ENCODE data around the gene TTC6.

- TF ChIP-seq, protein P1, sequence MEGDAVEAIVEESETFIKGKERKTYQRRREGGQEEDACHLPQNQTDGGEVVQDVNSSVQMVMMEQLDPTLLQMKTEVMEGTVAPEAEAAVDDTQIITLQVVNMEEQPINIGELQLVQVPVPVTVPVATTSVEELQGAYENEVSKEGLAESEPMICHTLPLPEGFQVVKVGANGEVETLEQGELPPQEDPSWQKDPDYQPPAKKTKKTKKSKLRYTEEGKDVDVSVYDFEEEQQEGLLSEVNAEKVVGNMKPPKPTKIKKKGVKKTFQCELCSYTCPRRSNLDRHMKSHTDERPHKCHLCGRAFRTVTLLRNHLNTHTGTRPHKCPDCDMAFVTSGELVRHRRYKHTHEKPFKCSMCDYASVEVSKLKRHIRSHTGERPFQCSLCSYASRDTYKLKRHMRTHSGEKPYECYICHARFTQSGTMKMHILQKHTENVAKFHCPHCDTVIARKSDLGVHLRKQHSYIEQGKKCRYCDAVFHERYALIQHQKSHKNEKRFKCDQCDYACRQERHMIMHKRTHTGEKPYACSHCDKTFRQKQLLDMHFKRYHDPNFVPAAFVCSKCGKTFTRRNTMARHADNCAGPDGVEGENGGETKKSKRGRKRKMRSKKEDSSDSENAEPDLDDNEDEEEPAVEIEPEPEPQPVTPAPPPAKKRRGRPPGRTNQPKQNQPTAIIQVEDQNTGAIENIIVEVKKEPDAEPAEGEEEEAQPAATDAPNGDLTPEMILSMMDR (IDR thresholded peaks at IDR 0.05; ENCODE audit: insufficient read depth, low read length) = no peak
- no peak for TF ChIP-seq GABPA (IDR thresholded peaks at IDR 0.05; ENCODE audit: low read depth)
- TF ChIP-seq POLR2AphosphoS5 (IDR thresholded peaks at IDR 0.05; ENCODE audit: low read depth) = no peak
- TF ChIP-seq, protein P2, sequence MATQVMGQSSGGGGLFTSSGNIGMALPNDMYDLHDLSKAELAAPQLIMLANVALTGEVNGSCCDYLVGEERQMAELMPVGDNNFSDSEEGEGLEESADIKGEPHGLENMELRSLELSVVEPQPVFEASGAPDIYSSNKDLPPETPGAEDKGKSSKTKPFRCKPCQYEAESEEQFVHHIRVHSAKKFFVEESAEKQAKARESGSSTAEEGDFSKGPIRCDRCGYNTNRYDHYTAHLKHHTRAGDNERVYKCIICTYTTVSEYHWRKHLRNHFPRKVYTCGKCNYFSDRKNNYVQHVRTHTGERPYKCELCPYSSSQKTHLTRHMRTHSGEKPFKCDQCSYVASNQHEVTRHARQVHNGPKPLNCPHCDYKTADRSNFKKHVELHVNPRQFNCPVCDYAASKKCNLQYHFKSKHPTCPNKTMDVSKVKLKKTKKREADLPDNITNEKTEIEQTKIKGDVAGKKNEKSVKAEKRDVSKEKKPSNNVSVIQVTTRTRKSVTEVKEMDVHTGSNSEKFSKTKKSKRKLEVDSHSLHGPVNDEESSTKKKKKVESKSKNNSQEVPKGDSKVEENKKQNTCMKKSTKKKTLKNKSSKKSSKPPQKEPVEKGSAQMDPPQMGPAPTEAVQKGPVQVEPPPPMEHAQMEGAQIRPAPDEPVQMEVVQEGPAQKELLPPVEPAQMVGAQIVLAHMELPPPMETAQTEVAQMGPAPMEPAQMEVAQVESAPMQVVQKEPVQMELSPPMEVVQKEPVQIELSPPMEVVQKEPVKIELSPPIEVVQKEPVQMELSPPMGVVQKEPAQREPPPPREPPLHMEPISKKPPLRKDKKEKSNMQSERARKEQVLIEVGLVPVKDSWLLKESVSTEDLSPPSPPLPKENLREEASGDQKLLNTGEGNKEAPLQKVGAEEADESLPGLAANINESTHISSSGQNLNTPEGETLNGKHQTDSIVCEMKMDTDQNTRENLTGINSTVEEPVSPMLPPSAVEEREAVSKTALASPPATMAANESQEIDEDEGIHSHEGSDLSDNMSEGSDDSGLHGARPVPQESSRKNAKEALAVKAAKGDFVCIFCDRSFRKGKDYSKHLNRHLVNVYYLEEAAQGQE (IDR thresholded peaks at IDR 0.05; ENCODE audit: insufficient replicate concordance, low read depth) = no peak
- no peak for TF ChIP-seq SPI1 (IDR thresholded peaks at IDR 0.05; ENCODE audit: borderline replicate concordance, low read depth)
Measured at GRCh38 chr14:37569729-37570128, 25.7 kb upstream of the TTC6 start.
